ENCODE measurements around the gene MOSPD2.

GRCh38 chrX:14883826-14884225 lies 10.6 kb downstream of the MOSPD2 start:
- TF ChIP-seq POLR2AphosphoS5 (IDR thresholded peaks at IDR 0.05; ENCODE audit: insufficient read depth, low read depth, low read length) (no peak), POLR2A (IDR thresholded peaks at IDR 0.05; ENCODE audit: low read depth, low read length) (no peak), EZH2 (IDR thresholded peaks at IDR 0.05; ENCODE audit: borderline replicate concordance, low read depth, low read length, severe bottlenecking) (no peak), JUN (IDR thresholded peaks at IDR 0.05; ENCODE audit: borderline replicate concordance, insufficient read depth, insufficient read length, low read depth) (no peak), FOS (IDR thresholded peaks at IDR 0.05; ENCODE audit: borderline replicate concordance, insufficient read depth, low read length) (no peak)
- TF ChIP-seq, protein P1, sequence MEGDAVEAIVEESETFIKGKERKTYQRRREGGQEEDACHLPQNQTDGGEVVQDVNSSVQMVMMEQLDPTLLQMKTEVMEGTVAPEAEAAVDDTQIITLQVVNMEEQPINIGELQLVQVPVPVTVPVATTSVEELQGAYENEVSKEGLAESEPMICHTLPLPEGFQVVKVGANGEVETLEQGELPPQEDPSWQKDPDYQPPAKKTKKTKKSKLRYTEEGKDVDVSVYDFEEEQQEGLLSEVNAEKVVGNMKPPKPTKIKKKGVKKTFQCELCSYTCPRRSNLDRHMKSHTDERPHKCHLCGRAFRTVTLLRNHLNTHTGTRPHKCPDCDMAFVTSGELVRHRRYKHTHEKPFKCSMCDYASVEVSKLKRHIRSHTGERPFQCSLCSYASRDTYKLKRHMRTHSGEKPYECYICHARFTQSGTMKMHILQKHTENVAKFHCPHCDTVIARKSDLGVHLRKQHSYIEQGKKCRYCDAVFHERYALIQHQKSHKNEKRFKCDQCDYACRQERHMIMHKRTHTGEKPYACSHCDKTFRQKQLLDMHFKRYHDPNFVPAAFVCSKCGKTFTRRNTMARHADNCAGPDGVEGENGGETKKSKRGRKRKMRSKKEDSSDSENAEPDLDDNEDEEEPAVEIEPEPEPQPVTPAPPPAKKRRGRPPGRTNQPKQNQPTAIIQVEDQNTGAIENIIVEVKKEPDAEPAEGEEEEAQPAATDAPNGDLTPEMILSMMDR (IDR thresholded peaks at IDR 0.05; ENCODE audit: extremely low read depth in 1 of 2, insufficient read depth in 1 of 2, low read depth in 1 of 2, low read length in 2 of 2): no peak
- TF ChIP-seq, protein P2, sequence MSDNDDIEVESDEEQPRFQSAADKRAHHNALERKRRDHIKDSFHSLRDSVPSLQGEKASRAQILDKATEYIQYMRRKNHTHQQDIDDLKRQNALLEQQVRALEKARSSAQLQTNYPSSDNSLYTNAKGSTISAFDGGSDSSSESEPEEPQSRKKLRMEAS (IDR thresholded peaks at IDR 0.05; ENCODE audit: insufficient read depth, insufficient read length): no peak

Measured in endothelial cell of umbilical vein (primary cell).